SK-N-SH (cell line): ENCODE data around the gene ZNF502.
"Not testable (repeated sequence)": the region's sequence is repeated elsewhere in the genome, so short reads cannot be mapped to it uniquely, and the experiment has no call there.

Experiments
- EZH2phosphoT487 ChIP-seq: fragments of 200-600 bp; sonication (generic); IDR thresholded peaks from 2 replicates; pipeline ENCODE4 v1.6.1; 2017; ENCODE audit warnings: low read depth, mixed run types, mild to moderate bottlenecking, antibody characterized with exemption, moderate library complexity, borderline replicate concordance
- RAD21 ChIP-seq: IDR thresholded peaks from 2 replicates; pipeline ENCODE4 v1.6.1; 2012; ENCODE audit warnings: mild to moderate bottlenecking, low read length

DNA sequence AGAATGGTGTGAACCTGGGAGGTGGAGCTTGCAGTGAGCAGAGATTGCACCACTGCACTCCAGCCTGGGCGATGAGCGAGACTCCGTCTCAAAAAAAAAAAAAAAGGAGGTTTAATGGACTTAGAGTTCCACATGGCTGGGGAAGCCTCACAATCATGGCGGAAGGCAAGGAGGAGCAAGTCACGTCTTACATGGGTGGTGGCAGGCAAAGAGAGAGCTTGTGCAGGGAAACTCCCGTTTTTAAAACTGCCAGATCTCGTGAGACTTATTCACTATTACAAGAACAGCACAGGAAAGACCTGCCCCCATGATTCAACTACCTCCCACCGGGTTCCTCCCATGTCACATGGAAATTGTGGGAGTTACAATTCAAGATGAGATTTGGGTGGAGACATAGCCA is 39.0 kb upstream of the ZNF502 start:
- not testable (repeated sequence) for TF ChIP-seq RAD21, EZH2phosphoT487
